ENCODE measurements around the gene TOP3B. TPM values are rescaled to one million over a fixed set of nuclear protein-coding genes. Genes with fewer than 3 reads are reported as not detected.
A peak's percentile ranks its signal among the peaks of the same experiment; 100 is the strongest.

Gene TOP3B
- total RNA-seq, 6 experiments from 2014 or later, result 13.5 to 20.4 (median 15.6) TPM

- WGBS (ENCODE audit: insufficient coverage, low coverage, low lambda C conversion rate, missing lambda C conversion rate), result 84% methylated on average over 4 of the region's 6 CpGs
- DNase-seq, result no peak
- H3K36me3 ChIP-seq, result no peaks in the 10 kb centered on the region
- peaks cover 0 to 31% (median 12%) of the 10 kb centered on the region in 4 donors for H3K4me1 ChIP-seq
- H3K27ac ChIP-seq, result peak overlapping the region in 2 of 3 donors; percentile 48 to 82
- no peak for ATAC-seq
- H3K27me3 ChIP-seq, result no peaks in the 10 kb centered on the region
- no peak overlapping the region for H3K4me3 ChIP-seq
- TF ChIP-seq CTCF (IDR thresholded peaks at IDR 0.05) (no peak), POLR2A (IDR thresholded peaks at IDR 0.05) (no peak)
- intact Hi-C loops (cut with DNase I), result no loop called here
- no peaks in the 10 kb centered on the region for H3K9me3 ChIP-seq
These were observed 8.7 kb upstream of the TOP3B start for GRCh38 chr22:21991304-21991596.

GRCh38 chr22:21990445-21991303 is 8.1 kb upstream of the TOP3B start:
- Histone ChIP-seq H3K27ac (peak overlapping the region in 2 of 3 donors; percentile 48 to 82), H3K27me3 (no peaks in the 10 kb centered on the region), H3K4me3 (no peak overlapping the region), H3K4me1 (peaks cover 0 to 31% (median 12%) of the 10 kb centered on the region in 4 donors), H3K36me3 (no peaks in the 10 kb centered on the region), H3K9me3 (no peaks in the 10 kb centered on the region)
- intact Hi-C loops (cut with DNase I), result no loop called here
- DNase-seq, result peak; percentile 42 to 86 (median 72)
- ATAC-seq, result peak; percentile 71 to 87 (median 86)
- no peak for TF ChIP-seq CTCF (IDR thresholded peaks at IDR 0.05)
- TF ChIP-seq POLR2A (IDR thresholded peaks at IDR 0.05), result no peak
- 37% methylated on average over 11 of the region's 16 CpGs for WGBS (ENCODE audit: insufficient coverage, low coverage, low lambda C conversion rate, missing lambda C conversion rate)

- 89% methylated on average over 3 of the region's 6 CpGs for WGBS (ENCODE audit: insufficient coverage, low coverage, low lambda C conversion rate, missing lambda C conversion rate)
- H3K36me3 ChIP-seq, result no peaks in the 10 kb centered on the region
- DNase-seq, result no peak
- no peaks in the 10 kb centered on the region for H3K9me3 ChIP-seq
- no peak overlapping the region for H3K27ac ChIP-seq
- no peak overlapping the region for H3K4me3 ChIP-seq
- ATAC-seq, result no peak
- no peaks in the 10 kb centered on the region for H3K27me3 ChIP-seq
- peaks cover 0 to 31% (median 12%) of the 10 kb centered on the region in 4 donors for H3K4me1 ChIP-seq
- intact Hi-C loops (cut with DNase I), result no loop called here
- TF ChIP-seq CTCF (IDR thresholded peaks at IDR 0.05) (no peak), POLR2A (IDR thresholded peaks at IDR 0.05) (no peak)
These were observed 6.5 kb upstream of the TOP3B start for GRCh38 chr22:21989049-21989448.

- Histone ChIP-seq H3K27me3 (no peaks in the 10 kb centered on the region), H3K36me3 (no peaks in the 10 kb centered on the region), H3K27ac (no peak overlapping the region), H3K9me3 (no peaks in the 10 kb centered on the region), H3K4me3 (no peak overlapping the region), H3K4me1 (peaks cover 0 to 14% (median 4%) of the 10 kb centered on the region in 4 donors)
- DNase-seq, result no peak
- WGBS (ENCODE audit: insufficient coverage, low coverage, low lambda C conversion rate, missing lambda C conversion rate), result 75% methylated on average over 1 of the region's 5 CpGs
- no peak for TF ChIP-seq POLR2A (IDR thresholded peaks at IDR 0.05)
- TF ChIP-seq CTCF (IDR thresholded peaks at IDR 0.05), result no peak
- no peak for ATAC-seq
- intact Hi-C loops (cut with DNase I), result no loop called here
These were observed 2.6 kb upstream of the TOP3B start for GRCh38 chr22:21985214-21985613.

All from right lobe of liver (tissue), 6 donors.